Peyer's patch (tissue), 4 donors: ENCODE measurements around the gene FGF19. TPM values are rescaled to one million over a fixed set of nuclear protein-coding genes. Genes with fewer than 3 reads are reported as not detected.

Experiments
- DNase-seq, 3 donors: peaks; one replicate each; pipeline ENCODE4 v3.0.0-alpha.2; 2017 to 2019
- H3K27ac ChIP-seq, 4 donors: fragments of 200-600 bp; sonication (generic); one replicate each; pipeline ENCODE4 v1.5.1; 2016 to 2019
- H3K27me3 ChIP-seq, 2 donors: fragments of 200-600 bp; sonication (generic); one replicate each; pipeline ENCODE4 v1.5.1; 2019
- H3K36me3 ChIP-seq, 3 donors: fragments of 200-600 bp; sonication (generic); one replicate each; pipeline ENCODE4 v1.5.1; 2016 to 2019
- H3K4me1 ChIP-seq, 4 donors: fragments of 200-600 bp; sonication (generic); one replicate each; pipeline ENCODE4 v1.5.1; 2016 to 2019
- H3K4me3 ChIP-seq, 4 donors: fragments of 200-600 bp; sonication (generic); 1 replicate in 3 of 4; 2 replicates in 1 of 4; pipeline ENCODE4 v1.5.1; 2016 to 2019; ENCODE audit warnings: mild to moderate bottlenecking in 1 of 4
- H3K9me3 ChIP-seq, 4 donors: fragments of 200-600 bp; sonication (generic); one replicate each; pipeline ENCODE4 v1.5.1; 2016 to 2019; ENCODE audit warnings: mild to moderate bottlenecking in 1 of 4
- POLR2A ChIP-seq, 2 donors: fragments of 450-650 bp; IDR thresholded peaks; one replicate each; pipeline ENCODE4 v1.5.1; 2017; ENCODE audit warnings: antibody characterized with exemption in 2 of 2, mild to moderate bottlenecking in 2 of 2, moderate library complexity in 2 of 2
- total RNA-seq, 4 donors: library from RNA; depleted of rRNA; stranded (reverse); fragments of >200 nt; gene quantifications; one replicate each; pipeline ENCODE4 v1.1.0, GENCODE V29; 2016
- TF ChIP-seq, protein P1 (sequence below), 6 experiments: fragments of 450-650 bp in 4 of 6; fragments of 200-600 bp in 2 of 6; sonication (generic) in 1 of 6; IDR thresholded peaks; one replicate each; pipeline ENCODE4 v1.5.1; 2017 to 2019; ENCODE audit warnings: antibody characterized with exemption in 6 of 6, mild to moderate bottlenecking in 3 of 6, moderate library complexity in 1 of 6

The FGF19 gene
- total RNA-seq, 4 donors from 2014 or later, result 3.2 to 4.9 TPM; not detected in 2

DNA sequence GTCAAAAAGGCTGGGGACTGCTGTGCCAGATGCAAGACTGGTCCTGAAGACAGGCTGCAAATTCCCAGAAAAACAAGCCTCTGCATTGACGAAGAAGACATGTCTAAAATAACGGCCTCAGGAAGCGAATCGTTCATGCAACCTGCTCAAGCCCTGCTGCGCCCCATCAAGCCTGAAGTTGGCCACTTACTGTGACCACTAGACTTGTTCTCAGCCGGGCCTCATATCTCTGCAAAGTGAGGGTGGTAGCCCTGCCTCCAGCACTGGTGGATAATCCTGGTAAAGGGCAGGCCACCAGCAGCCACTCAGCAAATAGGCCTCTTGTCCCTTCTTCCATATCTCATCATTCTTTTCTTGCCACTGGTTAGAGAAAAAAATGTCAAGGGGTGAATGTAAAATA lies 40.5 kb downstream of the FGF19 start:
- H3K36me3 ChIP-seq, result peaks cover 0 to 39% (median 0%) of the 10 kb centered on the region in 3 donors

DNA sequence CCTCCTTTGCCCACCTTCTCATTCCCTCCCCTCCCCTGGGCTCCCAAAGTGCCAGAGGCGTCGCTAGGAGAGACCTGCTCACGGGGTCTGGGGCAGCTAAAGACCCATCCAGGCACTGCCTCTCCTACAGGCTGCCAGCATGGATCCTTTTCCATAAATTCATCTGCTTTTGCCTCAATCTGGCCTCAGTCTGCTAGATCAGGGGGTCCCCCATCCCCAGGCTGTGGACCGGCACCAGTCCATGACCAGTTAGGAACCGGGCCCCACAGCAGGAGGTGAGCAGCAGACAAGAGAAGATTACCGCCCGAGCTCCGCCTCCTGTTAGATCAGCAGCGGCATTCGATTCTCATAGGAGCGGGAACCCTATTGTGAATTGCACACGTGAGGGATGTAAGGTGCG lies 41.0 kb downstream of the FGF19 start:
- Histone ChIP-seq H3K4me3 (no peak overlapping the region), H3K27ac (no peak overlapping the region), H3K9me3 (no peaks in the 10 kb centered on the region), H3K27me3 (no peaks in the 10 kb centered on the region), H3K36me3 (peaks cover 0 to 37% (median 0%) of the 10 kb centered on the region in 3 donors), H3K4me1 (no peaks in the 10 kb centered on the region)
- TF ChIP-seq, protein P1, sequence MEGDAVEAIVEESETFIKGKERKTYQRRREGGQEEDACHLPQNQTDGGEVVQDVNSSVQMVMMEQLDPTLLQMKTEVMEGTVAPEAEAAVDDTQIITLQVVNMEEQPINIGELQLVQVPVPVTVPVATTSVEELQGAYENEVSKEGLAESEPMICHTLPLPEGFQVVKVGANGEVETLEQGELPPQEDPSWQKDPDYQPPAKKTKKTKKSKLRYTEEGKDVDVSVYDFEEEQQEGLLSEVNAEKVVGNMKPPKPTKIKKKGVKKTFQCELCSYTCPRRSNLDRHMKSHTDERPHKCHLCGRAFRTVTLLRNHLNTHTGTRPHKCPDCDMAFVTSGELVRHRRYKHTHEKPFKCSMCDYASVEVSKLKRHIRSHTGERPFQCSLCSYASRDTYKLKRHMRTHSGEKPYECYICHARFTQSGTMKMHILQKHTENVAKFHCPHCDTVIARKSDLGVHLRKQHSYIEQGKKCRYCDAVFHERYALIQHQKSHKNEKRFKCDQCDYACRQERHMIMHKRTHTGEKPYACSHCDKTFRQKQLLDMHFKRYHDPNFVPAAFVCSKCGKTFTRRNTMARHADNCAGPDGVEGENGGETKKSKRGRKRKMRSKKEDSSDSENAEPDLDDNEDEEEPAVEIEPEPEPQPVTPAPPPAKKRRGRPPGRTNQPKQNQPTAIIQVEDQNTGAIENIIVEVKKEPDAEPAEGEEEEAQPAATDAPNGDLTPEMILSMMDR (IDR thresholded peaks at IDR 0.05), result no peak
- no peak for TF ChIP-seq POLR2A (IDR thresholded peaks at IDR 0.05)
- DNase-seq, result peak in 1 of 3 donors; percentile 26

More for the DNA sequence above, 40.5 kb downstream of the FGF19 start:
- TF ChIP-seq, protein P1 (IDR thresholded peaks at IDR 0.05), result no peak
- no peak for TF ChIP-seq POLR2A (IDR thresholded peaks at IDR 0.05)
- H3K4me1 ChIP-seq, result no peaks in the 10 kb centered on the region
- no peak for DNase-seq
- no peaks in the 10 kb centered on the region for H3K27me3 ChIP-seq
- no peaks in the 10 kb centered on the region for H3K9me3 ChIP-seq
- no peak overlapping the region for H3K27ac ChIP-seq
- no peak overlapping the region for H3K4me3 ChIP-seq

DNA sequence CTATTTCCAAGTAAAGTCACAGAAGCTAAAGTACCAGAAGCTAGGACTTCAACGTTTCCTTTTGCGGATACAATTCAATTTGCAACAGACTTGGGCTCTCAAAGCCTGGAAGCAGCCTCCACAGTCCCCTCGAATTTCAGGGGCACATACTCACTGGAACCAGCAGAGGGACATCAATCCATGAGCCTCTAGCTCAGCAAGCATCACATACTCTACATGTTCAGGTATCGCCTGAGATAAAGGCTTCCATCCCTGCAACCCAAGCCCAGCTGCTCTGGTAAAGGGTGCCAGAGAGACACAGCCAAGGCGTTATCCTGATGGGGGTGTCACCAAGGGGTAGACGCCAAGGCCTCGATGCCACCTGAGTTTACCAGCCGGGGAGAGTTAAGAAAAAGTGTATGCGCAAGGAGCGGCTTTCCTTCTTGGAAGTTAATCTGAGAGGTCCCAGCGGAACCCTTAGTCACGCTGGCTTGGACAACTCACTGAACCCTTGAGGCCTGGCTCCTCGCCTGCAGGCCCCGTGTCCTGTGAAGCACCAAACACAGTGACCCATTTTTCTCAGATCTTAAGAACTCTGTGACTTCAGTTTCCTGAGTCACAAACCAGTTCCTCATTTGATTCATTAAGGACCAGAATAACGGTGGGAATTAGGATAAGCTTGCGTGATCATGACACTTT lies 41.7 kb downstream of the FGF19 start:
- TF ChIP-seq, protein P1 (IDR thresholded peaks at IDR 0.05), result no peak
- no peak for TF ChIP-seq POLR2A (IDR thresholded peaks at IDR 0.05)
- H3K9me3 ChIP-seq, result no peaks in the 10 kb centered on the region
- no peaks in the 10 kb centered on the region for H3K27me3 ChIP-seq
- H3K4me1 ChIP-seq, result no peaks in the 10 kb centered on the region
- no peak overlapping the region for H3K4me3 ChIP-seq
- peaks cover 0 to 30% (median 0%) of the 10 kb centered on the region in 3 donors for H3K36me3 ChIP-seq
- DNase-seq, result peak in 1 of 3 donors; percentile 39
- H3K27ac ChIP-seq, result no peak overlapping the region

DNA sequence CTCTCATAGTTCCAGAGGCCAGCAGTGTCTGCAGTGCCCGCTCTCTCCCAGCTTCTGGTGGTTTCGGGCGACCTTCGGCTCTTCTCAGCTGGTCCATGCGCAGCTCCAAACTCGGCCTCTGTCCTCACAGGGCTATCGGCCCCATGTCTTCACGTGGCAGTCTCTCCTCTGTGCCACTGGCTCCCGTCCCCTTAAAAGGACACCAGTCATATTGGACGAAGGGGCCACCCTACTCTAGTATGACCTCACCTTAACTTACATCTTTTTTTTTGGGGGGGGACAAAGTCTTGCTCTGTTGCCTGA lies 42.5 kb downstream of the FGF19 start:
- H3K36me3 ChIP-seq, result peaks cover 0 to 22% (median 0%) of the 10 kb centered on the region in 3 donors
- no peaks in the 10 kb centered on the region for H3K27me3 ChIP-seq
- H3K9me3 ChIP-seq, result no peaks in the 10 kb centered on the region
- DNase-seq, result peak in 1 of 3 donors; percentile 25
- TF ChIP-seq, protein P1 (IDR thresholded peaks at IDR 0.05), result no peak
- TF ChIP-seq POLR2A (IDR thresholded peaks at IDR 0.05), result no peak
- H3K4me3 ChIP-seq, result no peak overlapping the region
- no peak overlapping the region for H3K27ac ChIP-seq
- no peaks in the 10 kb centered on the region for H3K4me1 ChIP-seq

DNA sequence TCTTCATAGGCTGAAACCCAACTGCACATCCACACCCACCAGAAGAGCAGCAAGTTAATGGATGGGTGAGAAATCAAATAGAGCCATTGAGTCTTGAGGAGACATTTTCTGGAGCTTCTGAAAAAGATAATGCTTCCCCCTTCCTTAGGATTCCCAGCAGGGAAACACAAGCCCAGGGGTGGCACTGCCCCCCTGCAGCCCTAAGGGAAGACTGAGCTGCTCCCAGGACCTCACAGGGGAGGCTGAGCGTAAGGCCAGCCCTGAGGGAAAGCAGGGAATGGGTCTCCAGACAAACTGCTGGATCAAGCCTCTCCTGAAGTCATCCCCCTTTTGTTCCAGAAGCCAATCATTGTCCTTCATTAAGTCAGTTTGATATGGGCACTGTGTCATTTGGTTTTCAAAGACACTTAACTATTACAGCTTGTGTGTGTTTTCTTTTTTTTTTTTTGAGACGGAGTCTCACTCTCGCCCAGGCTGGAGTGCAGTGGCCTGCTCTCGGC lies 43.8 kb downstream of the FGF19 start:
- H3K9me3 ChIP-seq, result no peaks in the 10 kb centered on the region
- no peak overlapping the region for H3K4me3 ChIP-seq
- no peak overlapping the region for H3K27ac ChIP-seq
- TF ChIP-seq, protein P1 (IDR thresholded peaks at IDR 0.05), result no peak
- no peak for TF ChIP-seq POLR2A (IDR thresholded peaks at IDR 0.05)
- peaks cover 0 to 9% (median 0%) of the 10 kb centered on the region in 3 donors for H3K36me3 ChIP-seq
- no peak for DNase-seq
- H3K4me1 ChIP-seq, result no peaks in the 10 kb centered on the region
- no peaks in the 10 kb centered on the region for H3K27me3 ChIP-seq
